Activated CD4-positive, alpha-beta T cell treated with anti-CD3 and anti-CD28 coated beads, Interleukin-2, amount 50 U/mL, for 24 hours (primary cell): Measurements from ENCODE around the gene MED26.

ENCODE experiments used
- DNase-seq, 2 donors: peaks; one replicate each; pipeline ENCODE4 v3.0.0-alpha.2; 2020; ENCODE audit warnings: low read depth in 1 of 2, low spot score in 1 of 2

The MED26 gene

DNA sequence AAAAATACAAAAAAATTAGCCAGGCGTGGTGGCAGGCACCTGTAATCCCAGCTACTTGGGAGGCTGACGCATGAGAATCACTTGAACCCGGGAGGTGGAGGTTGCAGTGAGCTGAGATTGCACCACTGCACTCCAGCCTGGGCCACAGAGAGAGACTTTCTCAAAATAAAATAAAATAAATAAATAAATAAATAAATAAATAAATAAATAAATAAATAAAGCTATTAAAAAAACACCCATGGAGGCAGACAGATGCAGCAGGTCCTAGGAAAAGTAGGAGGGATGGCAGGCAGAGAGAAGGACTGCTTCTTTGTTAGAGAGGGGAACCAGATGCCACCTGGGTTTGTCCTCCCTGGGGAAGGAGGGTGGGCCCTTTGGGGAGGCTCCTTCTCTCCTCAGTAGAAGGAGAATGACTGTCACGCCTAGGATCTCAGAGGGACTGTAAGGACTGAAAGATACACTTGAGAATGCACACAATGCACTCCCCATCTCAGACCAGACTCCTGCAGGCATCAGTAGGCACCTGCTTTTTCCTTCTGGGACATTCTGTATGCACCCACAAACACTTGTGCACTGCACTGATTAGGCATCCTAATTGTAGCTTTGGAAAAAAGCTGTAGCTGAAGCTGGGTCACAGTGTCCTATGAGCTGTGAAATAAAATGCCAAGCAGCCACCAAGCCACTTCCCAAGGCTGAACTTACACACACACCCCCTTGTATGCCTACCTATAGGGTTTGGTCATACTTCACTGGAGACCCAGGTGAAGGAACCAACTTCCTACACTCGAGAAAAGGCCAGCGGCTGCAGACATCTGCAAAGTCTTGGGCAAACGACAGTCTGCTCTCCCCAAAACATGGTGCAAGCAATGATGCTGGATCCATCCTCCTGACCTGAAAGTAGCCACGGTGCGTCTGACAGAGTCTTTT is 36.9 kb downstream of the MED26 start:
- DNase-seq = no peak

GRCh38 chr19:16589917-16590316 is 38.1 kb downstream of the MED26 start:
- no peak for DNase-seq

- no peak for DNase-seq
Measured at GRCh38 chr19:16588824-16589577, 39.0 kb downstream of the MED26 start.

DNA sequence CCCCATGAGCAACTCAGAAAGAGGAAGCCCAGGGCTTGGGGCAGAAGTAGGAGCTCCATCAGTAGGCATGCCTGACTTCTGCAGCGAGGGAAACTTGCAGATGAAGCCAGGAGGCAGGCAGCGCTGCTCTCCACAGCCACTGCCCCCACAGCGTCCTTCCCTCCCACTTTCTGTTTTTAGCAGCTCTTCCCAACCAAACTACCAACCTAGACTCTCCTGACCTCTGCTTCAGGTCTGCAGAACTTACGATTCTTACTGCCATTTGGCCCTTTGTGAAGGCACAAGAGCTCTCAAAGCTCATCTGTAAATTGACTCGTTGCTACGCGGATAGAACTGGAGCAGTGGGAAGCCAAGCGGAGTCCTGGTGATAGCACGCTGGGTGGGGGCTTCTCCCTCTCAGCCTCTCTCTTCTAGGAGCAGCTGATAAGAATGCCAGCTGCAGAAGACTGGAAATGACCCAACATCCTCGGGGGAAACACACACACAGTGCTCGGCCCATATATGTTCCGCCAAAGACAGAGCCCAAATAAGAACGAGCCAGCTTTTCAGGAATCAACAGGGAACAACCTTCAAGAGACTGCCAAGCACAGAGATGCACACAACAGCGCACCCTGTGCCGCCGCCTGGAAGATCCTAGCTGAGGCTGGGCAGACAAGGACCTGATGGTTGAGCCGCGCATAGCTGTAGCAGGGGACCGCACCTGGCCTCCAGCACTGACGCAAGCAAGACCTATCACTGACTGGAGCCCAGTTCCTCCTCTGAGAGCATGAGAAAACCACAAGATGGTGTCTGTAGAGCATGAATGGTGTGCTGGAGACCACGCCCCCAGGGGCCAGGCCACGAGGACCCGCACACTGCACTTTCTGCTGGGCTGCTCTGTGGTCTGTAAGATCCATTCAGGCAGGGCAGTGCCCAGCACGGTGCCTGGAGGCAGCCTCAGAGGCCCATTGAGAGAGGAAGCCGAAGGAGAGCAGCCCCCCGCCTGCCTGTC is 39.9 kb downstream of the MED26 start:
- DNase-seq = peak in 1 of 2 donors; percentile 47

GRCh38 chr19:16586991-16587832 is 40.8 kb downstream of the MED26 start:
- no peak for DNase-seq

DNA sequence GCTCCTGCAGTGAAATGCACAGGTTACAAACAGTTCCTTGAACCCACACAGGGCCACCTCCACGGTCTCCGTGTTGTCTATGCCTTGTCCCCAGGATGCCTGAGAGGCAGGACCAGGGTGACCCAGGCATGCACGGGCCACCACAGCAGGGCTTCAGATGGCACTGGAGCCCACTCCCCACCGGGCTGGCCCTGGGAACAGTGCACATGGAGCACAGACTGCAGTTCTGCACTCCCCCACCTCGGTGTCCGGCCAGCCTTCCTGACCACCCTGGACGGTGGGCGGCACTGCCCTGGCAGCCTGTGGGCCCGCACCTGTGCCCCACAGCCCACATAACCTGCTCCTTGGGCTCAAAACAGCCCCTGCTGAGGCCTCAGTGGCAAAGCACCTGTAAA is 41.5 kb downstream of the MED26 start:
- no peak for DNase-seq

DNA sequence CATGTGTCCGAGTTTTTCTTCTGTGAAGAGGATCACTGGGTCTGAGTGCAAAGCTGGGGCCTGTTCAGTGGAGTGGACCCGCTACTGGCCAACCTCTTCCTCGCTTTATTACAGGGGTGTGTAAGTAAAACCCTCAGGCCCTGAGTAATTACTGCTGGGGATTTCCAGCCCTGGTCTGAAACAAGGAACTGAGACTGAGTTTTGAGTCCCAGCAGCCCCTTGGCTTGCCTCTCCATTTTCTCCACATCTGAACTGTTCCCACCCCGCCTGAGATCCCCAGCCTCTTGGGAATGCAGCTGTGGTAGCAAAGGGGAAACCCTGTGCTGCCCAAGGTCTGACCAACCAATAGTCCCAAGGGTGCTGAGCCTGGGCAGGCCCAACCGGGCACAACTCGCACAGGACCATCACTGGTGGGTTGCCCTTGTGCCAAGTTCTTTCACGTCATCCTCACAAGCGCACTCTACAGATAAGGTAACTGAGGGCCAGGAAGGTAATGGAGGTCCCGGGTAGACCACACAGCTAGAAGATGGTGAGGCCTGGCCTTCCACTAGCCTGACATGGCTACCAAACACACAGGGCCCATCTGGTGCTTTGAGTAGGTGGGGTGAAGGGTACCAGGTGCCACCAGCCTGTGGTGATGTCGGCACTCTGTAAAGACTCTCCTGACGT is 42.1 kb downstream of the MED26 start:
- no peak for DNase-seq

DNA sequence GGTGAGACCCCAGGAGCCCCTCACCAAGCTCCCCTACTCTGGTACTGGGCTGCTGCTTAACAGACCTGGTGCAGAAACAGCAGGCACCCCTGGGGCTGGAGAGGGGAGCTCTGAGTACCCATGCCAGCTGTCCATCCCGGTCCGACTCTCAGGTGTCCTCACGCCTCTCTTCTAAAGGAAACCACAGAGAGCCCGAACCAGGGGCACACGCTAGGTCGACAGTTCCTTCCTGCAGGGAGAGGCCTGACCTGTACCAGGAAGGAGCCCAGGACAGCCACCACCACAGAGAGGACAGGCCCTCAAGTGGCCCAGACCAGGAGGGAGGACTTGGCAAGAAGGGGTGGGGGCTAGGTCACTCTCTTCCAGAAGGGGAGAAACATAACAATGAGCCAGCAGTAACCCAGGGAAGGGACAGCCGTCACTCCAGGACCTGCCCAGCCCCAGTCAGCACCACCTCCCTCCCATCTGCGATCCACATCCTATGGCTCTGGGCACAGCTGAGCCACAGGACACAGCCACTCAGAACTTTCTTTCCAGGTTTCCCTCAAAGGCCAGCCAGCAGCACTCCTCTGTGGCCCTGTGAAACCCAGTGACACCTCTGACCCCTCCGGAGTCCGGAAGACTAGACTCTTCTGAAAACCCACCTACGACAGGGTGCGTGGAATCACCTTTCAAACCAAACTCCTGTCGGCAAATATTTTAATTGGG is 42.8 kb downstream of the MED26 start:
- DNase-seq = no peak

DNA sequence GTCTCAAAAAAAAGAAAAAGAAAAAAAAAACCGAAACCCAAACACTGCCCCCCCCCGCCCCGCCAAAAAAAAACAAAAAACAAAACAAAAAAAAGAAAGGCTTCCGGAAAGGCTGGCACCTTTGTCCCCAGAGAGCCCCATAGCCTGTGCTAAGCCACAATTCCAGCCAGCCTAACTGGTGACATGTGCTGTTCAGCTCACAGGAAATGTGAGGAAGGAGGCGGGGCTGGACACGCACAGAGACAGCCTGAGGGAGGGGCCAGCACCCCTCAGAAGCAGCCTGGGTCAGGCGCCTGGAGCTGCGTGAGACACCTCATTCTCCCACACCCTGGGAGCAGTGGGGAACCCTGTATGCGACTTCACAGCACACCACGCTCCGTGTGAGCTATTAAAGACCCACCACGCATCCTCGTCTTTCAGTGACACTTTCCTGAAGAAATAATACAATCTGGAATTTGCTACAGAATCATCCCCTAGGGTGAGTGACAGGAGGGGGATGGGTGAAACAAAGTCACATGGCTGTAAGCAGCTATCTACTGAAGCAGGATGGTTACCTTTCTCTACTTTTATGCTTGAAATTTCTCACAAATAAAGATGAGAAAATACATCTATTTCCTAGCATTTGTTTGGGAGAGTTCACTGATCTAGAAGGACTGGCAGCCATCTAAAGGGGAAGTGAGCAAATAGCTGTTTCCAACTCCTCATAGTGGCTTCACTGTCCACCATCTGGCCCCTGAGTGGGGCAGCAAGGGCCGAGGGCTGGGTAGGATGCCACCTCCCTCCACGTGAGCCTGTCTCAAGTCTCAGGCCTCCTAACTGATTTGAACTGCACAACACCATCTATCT is 43.5 kb downstream of the MED26 start:
- DNase-seq = peak; percentile 59 to 84

DNA sequence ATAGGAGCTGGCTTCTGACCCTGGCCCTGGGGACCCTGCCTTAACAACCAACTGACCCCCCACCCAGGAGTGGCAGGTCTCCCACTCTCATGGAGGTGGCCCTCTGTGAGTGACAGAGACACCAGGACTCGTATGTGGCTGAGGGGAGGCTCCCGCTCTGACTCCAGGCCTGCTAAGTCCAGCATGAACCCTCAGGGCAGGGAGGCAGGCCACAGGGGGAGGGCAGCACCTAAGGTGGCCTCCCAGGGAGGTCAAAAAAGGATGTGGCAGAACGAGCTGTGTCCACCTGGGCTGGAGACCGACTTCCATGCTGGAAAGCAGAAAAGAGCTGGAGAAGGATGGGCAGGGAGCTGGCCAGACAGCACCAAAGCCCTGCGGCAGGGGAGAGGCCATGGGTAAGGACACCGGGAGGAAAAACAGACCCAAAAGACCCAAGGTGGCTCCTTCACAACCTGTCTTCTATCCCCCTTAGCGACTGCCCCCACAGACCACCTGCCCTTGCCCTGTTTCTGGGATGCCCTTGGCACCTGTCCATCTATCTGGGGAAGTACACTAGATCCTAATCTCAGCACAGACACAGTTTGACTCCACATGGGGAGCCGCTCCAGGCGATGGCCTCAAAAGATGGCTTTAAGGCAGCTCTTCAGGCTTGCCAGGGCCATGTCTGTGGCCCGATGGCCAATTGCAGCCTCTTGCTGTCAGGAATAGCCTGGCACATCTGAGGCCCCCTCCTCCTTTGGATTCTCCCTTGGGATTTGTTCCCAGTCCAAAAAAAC is 45.3 kb downstream of the MED26 start:
- no peak for DNase-seq

DNA sequence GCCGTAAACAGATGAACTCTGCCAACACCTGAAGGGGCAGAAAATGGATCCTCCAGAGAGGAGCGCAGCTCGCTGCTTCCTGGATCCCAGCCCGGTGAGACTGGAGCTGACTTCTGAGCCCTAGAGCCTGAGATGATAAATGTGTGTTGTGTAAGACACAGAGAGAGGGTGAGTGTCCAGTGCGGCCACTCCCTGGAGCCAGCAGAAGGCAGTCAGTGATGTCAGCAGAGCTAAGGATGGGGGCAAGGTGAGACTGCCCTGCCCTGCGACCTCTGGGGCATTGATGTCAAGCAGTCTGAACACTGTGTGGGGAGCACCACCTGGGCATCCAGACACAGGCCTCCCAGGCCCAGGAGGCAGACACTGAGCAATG is 46.0 kb downstream of the MED26 start:
- no peak for DNase-seq

DNA sequence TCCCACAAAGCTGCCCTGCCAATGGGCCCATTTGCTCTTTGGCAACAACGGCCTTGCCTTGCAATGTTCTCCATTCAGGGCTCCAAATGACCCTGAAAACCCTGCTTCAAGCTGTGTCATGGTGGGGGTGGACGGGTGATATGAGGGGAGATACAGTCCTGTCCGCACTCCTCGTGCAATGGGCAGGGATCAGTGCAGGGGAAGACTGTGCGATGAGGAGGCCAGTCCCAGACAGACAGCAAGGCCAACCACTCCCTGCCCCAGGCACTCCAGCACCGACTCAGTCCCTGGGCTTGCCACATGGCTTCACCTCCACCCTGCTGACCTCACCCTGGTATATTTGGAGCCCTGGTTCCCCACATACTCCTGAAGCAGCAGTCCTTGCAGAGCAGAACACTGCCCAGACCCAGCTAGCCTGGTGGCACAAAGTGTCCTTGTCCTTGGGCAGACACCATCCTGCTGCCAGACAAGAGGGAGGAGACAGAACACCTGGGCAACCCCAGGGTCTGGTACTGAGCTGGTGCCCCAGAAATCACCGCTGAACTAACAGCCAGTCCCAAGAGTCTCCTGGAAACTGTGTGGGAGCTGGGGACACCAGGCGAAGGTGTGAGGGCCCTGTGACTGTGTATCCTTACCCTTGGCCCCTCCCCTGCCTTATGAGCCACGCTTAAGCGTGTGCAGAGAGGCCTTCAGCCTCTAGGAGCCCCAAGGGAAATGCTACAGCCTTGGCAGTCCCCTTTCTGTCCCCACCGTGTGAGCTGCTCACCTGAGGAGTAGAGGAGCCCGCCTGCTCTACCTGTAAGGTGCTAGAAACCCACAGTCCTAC is 46.6 kb downstream of the MED26 start:
- DNase-seq = no peak

GRCh38 chr19:16579381-16579780 is 48.6 kb downstream of the MED26 start:
- no peak for DNase-seq

GRCh38 chr19:16577531-16577985 is 50.4 kb downstream of the MED26 start:
- no peak for DNase-seq

GRCh38 chr19:16576690-16577530 is 51.1 kb downstream of the MED26 start:
- DNase-seq = no peak
